ENCODE results near the gene DRC1. TPM values are rescaled to one million over a fixed set of nuclear protein-coding genes. Genes with fewer than 3 reads are reported as not detected.

The DRC1 gene
- total and polyA plus RNA-seq, 2 of the 4 experiments (the other 2 are of a cell fraction), result 0.18 TPM; not detected in 1

GRCh38 chr2:26384183-26384582, 17.5 kb upstream of the DRC1 start:
- ATAC-seq (ENCODE audit: low read depth), result no peak
- dilution Hi-C loops (cut with HindIII; ENCODE audit: low sequenced_read_pairs, unreplicated experiment) (no loop called here), intact Hi-C loops (cut with micrococcal nuclease) (no loop called here), in situ Hi-C loops (cut with MboI; ENCODE audit: low sequenced_read_pairs) (no loop called here)
- Histone ChIP-seq H3K23ac (ENCODE audit: low read depth, low read length) (no peak overlapping the region), H3K14ac (replicated peaks; ENCODE audit: low read depth, low read length) (no peak overlapping the region), H3K9me1 (ENCODE audit: insufficient read depth, low read length) (no peaks in the 10 kb centered on the region), H4K91ac (ENCODE audit: insufficient read depth, low read depth, low read length) (no peak overlapping the region), H2BK120ac (ENCODE audit: low read depth, low read length) (no peak overlapping the region), H4K8ac (ENCODE audit: low read depth in 2 of 2, low read length in 2 of 2) (no peak overlapping the region), H3K36me3 (ENCODE audit: control insufficient read depth, insufficient read depth, low read length) (peaks cover 5% of the 10 kb centered on the region; the same call in 1 of the 2 replicates), H2AK9ac (replicated peaks; ENCODE audit: low read depth, low read length, poor library complexity) (no peak overlapping the region), H4K20me1 (ENCODE audit: insufficient read depth, low read length) (no peaks in the 10 kb centered on the region), H3K9ac (ENCODE audit: low read depth, low read length) (no peak overlapping the region), H3K9me3 (ENCODE audit: control insufficient read depth, insufficient read depth, low read length) (no peaks in the 10 kb centered on the region), H3K27ac (ENCODE audit: insufficient read depth, low read length) (no peak overlapping the region), H2AFZ (replicated peaks; ENCODE audit: low read length, poor library complexity) (no peak overlapping the region), H3K4me3 (ENCODE audit: insufficient read depth, low read depth, low read length) (no peak overlapping the region), H3K56ac (ENCODE audit: extremely low read depth, insufficient read depth, low read length) (no peak overlapping the region), H2BK15ac (ENCODE audit: low read depth, low read length) (no peak overlapping the region), H2AK5ac (ENCODE audit: low read depth, low read length) (no peak overlapping the region), H4K5ac (ENCODE audit: low read depth, low read length) (no peak overlapping the region), H3K18ac (ENCODE audit: low read depth, low read length) (no peak overlapping the region), H3K4me1 (ENCODE audit: control insufficient read depth, insufficient read depth, low read length) (no peaks in the 10 kb centered on the region), H3K4ac (ENCODE audit: low read depth, low read length) (no peak overlapping the region), H3K79me1 (ENCODE audit: low read depth in 1 of 2, low read length in 2 of 2) (peaks cover 3 to 4% of the 10 kb centered on the region in 2 experiments; a peak in 3 of 4 replicates), H3K4me2 (ENCODE audit: low read depth, low read length) (no peak overlapping the region), H2BK20ac (ENCODE audit: low read depth, low read length) (no peak overlapping the region), H2BK5ac (ENCODE audit: low read depth, low read length, poor library complexity, severe bottlenecking) (no peak overlapping the region), H3K27me3 (ENCODE audit: control insufficient read depth, insufficient read depth, low read length) (no peaks in the 10 kb centered on the region)
- ChIA-PET POLR2A (ENCODE audit: unreplicated experiment) (no interaction called here), CTCF (interaction anchor here (0.6 to 1.1 kb wide), 2 partner anchors 9 to 65 kb away, joined by 3 to 5 read pairs; no protein-coding TSS in a partner anchor)
- BruUV-seq (replicated peaks), result no TSS peak
- TF ChIP-seq RCOR1 (IDR thresholded peaks at IDR 0.05; ENCODE audit: insufficient replicate concordance, low read length), result no peak
- TF ChIP-seq RAD21 (IDR thresholded peaks at IDR 0.05; ENCODE audit: low read length), result no peak
- no peak for TF ChIP-seq ELK1 (IDR thresholded peaks at IDR 0.05; ENCODE audit: borderline replicate concordance, low read depth, low read length)
- no peak for TF ChIP-seq CHD1 (IDR thresholded peaks at IDR 0.05; ENCODE audit: low read depth, low read length)
- TF ChIP-seq SMC3 (IDR thresholded peaks at IDR 0.05; ENCODE audit: low read depth, low read length), result no peak
- TF ChIP-seq CEBPB (IDR thresholded peaks at IDR 0.05; ENCODE audit: low read depth, low read length), result no peak
- no peak for TF ChIP-seq POLR2A (IDR thresholded peaks at IDR 0.05; ENCODE audit: low read depth, low read length)
- no peak for TF ChIP-seq NFE2L2 (IDR thresholded peaks at IDR 0.05; ENCODE audit: low read depth, low read length)
- TF ChIP-seq MAFK (IDR thresholded peaks at IDR 0.05; ENCODE audit: low read depth, low read length), result no peak
- no peak for TF ChIP-seq MXI1 (IDR thresholded peaks at IDR 0.05; ENCODE audit: borderline replicate concordance, low read depth, low read length)
- TF ChIP-seq USF2 (IDR thresholded peaks at IDR 0.05; ENCODE audit: low read depth, low read length), result no peak
- no peak for TF ChIP-seq RFX5 (IDR thresholded peaks at IDR 0.05; ENCODE audit: low read depth, low read length)
- TF ChIP-seq CTCF (conservative IDR thresholded peaks at IDR 0.05; ENCODE audit: low read depth, low read length), result no peak
- TF ChIP-seq BHLHE40 (IDR thresholded peaks at IDR 0.05; ENCODE audit: low read depth, low read length), result no peak
- DNase-seq, result no peak
- WGBS, 2 experiments (ENCODE audit: extremely low coverage in 2 of 2, insufficient read length in 1 of 2), result 90% methylated on average over 2 of the region's 9 CpGs; no CpG with 5 or more reads in 1 of the 2 experiments
